ENCODE data around the gene MMP23B. TPM values are rescaled to one million over a fixed set of nuclear protein-coding genes. Genes with fewer than 3 reads are reported as not detected.
"Not testable (repeated sequence)": the region's sequence is repeated elsewhere in the genome, so short reads cannot be mapped to it uniquely, and the experiment has no call there.

Gene MMP23B
- total RNA-seq, 3 donors from 2014 or later = 7.2 to 8.7 (median 7.4) TPM

DNA sequence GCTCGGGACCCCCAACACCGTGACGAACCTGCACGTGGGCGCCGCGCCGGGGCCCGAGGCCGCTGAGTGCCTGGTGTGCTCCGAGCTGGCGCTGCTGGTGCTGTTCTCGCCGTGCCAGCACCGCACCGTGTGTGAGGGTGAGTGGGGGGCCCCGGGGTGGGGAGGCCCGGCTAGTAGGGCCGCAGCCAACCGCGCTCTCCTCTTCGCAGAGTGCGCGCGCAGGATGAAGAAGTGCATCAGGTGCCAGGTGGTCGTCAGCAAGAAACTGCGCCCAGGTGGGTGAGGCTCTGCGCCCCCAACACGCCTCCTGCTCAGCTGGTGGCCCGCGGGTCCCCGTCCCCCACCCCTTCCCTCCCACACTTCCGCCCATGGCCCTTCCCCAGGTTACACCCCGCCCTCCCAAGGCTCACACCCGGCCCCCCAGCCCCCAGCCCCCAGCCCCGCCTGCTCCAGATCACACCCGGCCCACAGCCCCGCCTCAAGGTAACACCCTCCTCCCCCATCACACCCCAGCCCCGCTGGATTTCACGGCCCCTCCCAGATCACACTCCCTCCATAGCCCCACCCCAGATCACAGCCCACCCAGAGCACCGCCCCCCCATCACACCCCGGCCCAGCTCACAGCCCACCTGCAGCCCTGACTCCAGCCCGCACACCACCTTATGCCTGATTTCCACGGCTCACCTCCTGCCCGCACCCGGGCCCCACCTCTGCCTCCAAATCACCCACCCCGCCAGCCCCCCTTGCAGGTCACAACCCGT, 2.4 kb upstream of the MMP23B start:
- Histone ChIP-seq H3K4me1 (ENCODE audit: low read depth) (peaks cover 19% of the 10 kb centered on the region), H3K9me3 (no peaks in the 10 kb centered on the region), H3K36me3 (ENCODE audit: low read depth) (no peaks in the 10 kb centered on the region), H3K4me3 (no peak overlapping the region)
- peak; percentile 48 to 88 (median 68) for DNase-seq
- intact Hi-C loops (cut with DNase I, micrococcal nuclease) = no loop called here
- TF ChIP-seq, protein P1, sequence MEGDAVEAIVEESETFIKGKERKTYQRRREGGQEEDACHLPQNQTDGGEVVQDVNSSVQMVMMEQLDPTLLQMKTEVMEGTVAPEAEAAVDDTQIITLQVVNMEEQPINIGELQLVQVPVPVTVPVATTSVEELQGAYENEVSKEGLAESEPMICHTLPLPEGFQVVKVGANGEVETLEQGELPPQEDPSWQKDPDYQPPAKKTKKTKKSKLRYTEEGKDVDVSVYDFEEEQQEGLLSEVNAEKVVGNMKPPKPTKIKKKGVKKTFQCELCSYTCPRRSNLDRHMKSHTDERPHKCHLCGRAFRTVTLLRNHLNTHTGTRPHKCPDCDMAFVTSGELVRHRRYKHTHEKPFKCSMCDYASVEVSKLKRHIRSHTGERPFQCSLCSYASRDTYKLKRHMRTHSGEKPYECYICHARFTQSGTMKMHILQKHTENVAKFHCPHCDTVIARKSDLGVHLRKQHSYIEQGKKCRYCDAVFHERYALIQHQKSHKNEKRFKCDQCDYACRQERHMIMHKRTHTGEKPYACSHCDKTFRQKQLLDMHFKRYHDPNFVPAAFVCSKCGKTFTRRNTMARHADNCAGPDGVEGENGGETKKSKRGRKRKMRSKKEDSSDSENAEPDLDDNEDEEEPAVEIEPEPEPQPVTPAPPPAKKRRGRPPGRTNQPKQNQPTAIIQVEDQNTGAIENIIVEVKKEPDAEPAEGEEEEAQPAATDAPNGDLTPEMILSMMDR (IDR thresholded peaks at IDR 0.05) = no peak
- ATAC-seq = peak; percentile 26

DNA sequence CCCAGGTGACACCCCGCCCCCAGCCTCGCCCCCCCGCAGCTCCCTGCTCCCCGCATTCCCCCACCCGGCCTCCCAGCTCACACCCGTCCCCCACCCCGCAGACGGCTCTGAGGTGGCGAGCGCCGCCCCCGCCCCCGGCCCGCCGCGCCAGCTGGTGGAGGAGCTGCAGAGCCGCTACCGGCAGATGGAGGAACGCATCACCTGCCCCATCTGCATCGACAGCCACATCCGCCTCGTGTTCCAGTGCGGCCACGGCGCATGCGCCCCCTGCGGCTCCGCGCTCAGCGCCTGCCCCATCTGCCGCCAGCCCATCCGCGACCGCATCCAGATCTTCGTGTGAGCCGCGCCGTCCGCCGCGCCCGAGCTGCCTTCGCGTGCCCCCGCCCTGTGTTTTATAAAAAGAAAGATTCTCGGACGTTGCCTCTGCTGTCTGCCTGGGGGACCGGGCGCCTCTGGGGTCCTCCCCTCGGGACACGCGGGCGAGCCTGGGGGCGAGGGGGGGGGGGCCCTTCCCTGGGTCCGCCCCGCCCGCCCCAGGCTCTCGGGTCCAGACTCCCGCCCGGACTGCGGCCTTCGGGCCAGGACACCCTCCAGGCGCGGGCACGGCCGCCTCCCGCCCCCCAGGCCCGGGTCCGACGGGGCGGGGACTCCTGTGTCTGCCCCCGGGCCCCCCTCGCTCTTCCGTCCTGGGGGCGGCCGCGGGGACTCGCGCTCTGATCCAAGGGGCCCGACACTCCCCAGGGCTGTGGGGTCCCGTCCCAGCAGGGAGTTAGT, 1.6 kb upstream of the MMP23B start:
- ATAC-seq (peak; percentile 73), DNase-seq (peak; percentile 79 to 94 (median 89))
- H3K36me3 ChIP-seq (ENCODE audit: low read depth) = no peaks in the 10 kb centered on the region
- intact Hi-C loops (cut with DNase I, micrococcal nuclease) = no loop called here
- TF ChIP-seq, protein P1 (IDR thresholded peaks at IDR 0.05) = no peak
- peaks cover 19% of the 10 kb centered on the region for H3K4me1 ChIP-seq (ENCODE audit: low read depth)
- H3K4me3 ChIP-seq = no peak overlapping the region
- H3K9me3 ChIP-seq = no peaks in the 10 kb centered on the region

DNA sequence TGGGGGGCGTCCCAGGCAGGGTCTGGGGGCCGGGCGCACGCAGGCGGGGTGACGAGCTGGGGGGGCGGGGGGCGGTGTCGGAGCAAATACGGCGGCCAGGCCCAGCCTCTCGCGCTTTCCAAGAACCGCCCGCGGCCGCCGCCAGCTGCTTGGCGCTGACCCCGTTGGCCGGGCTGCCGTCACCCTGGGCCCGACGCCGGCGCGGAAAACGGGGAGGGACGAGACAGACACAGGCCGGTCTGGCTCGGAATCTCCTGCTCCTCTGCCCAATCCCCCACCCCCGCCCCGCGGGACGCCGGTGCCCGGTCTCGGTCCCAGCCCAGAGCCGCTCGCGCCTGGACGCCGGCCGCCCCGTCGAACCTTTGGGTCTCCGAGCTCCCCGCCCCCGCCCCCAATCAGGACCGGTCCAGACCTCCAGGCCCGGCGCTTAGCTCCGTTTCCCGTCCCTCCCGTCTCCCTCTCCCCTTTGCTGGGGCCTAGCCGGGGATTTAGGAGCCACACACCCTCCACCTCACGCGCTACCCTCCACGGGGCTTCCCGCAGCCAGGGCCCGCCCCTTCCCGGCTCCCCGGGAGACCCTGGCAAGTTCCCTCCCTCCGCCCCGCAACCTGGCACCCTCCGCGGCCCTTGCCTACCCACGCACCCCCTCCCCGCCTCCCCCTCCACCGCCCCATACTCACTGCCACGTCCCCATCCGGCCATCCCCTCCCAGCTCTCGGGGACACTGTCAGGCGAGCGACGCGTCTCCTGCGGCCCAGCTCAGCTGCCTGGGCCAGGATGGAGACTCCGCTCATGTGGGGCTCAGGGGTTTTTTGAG, 800 bp upstream of the MMP23B start:
- Histone ChIP-seq H3K4me3 (no peak overlapping the region), H3K4me1 (ENCODE audit: low read depth) (peaks cover 19% of the 10 kb centered on the region), H3K36me3 (ENCODE audit: low read depth) (no peaks in the 10 kb centered on the region), H3K9me3 (no peaks in the 10 kb centered on the region)
- DNase-seq = peak; percentile 48 to 79 (median 72)
- intact Hi-C loops (cut with DNase I, micrococcal nuclease) = no loop called here
- peak; percentile 5 for ATAC-seq
- TF ChIP-seq, protein P1 (IDR thresholded peaks at IDR 0.05) = no peak

DNA sequence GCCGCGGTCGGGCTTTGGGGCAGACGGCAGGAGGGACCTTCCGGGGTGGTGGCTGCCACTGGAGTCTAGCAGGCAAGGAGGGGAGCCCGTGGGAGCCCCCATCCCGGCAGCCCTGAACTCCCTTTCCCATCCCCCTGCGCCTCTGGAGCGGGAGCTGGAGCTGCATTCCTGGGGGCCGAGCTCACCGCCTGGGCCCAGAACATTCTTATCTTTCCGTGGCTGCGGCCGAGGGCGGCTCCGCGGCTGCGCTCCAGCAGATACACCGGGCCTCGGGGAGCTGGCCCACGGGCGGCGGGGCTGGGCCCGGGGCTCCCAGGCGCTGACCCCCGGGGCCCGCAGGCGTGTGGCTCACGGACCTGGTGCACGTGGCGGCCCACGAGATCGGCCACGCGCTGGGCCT, 1.4 kb downstream of the MMP23B start:
- H3K4me1 ChIP-seq (ENCODE audit: low read depth); H3K4me3 ChIP-seq; H3K36me3 ChIP-seq (ENCODE audit: low read depth); H3K9me3 ChIP-seq; ATAC-seq; DNase-seq; intact Hi-C loops (cut with DNase I, micrococcal nuclease): not testable (repeated sequence)

DNA sequence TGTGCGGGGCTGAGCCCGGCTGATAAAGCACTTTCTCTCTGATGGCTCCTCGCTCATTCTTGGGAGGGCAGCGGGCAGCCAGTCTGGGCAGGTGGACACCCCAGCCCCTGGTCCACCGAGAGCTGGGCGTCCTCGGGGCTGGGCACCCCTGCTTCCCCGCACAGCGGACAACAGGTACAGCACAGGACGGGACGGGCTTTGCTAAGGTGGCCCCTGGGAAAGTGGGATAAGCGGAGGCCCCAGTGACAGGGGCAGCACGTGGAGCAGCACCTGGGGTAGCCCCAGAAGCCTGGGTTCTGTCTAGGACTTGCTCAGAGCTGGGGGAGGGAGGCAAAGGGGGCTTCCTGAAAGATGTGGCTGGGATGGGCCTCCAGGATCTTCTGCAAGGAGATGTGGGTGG, 2.6 kb downstream of the MMP23B start:
- peak in 1 of 3 donors; percentile 39 for DNase-seq
- H3K36me3 ChIP-seq (ENCODE audit: low read depth); H3K4me3 ChIP-seq; H3K4me1 ChIP-seq (ENCODE audit: low read depth); ATAC-seq; intact Hi-C loops (cut with DNase I, micrococcal nuclease); H3K9me3 ChIP-seq: not testable (repeated sequence)

DNA sequence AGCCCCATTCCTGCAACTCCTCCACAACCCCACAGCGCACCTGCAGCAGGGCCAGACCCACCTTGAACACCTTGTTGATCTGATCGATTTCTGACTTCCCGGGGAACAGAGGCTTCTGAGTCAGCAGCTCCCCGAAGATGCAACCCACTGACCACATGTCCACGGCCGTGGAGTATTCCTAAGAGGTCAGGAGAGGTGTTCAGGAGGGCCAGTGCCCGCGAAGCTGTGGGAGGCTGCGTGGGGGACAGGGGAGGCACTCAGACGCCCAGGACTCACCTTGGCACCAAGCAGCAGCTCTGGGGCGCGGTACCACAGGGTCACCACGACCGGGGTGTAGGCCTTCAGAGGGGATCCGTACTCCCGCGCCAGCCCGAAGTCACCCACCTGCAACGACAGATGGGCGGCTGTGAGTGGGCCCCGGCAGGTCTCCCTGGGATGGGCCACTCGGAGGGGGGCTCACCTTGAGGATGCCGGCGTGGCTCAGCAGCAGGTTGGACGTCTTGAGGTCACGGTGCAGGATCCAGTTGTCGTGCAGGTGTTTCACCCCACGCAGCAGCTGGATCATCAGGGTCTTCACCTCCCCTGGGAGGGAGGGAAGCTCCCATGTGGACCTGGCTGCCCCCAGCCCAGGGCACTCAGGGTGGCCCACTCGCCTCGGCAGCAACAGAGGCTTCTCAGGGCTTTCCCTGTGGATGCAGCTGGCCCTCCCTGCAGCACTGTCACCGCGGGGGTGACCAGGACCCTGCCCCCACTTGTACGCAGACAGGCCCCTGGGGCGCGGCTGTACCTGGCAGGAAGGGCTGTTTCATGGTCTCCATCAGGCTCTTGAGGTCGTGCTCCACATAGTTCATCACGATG, 4.9 kb downstream of the MMP23B start:
- H3K36me3 ChIP-seq (ENCODE audit: low read depth); H3K4me3 ChIP-seq; H3K9me3 ChIP-seq; ATAC-seq; H3K4me1 ChIP-seq (ENCODE audit: low read depth); intact Hi-C loops (cut with DNase I, micrococcal nuclease): not testable (repeated sequence)
- peak in 1 of 3 donors; percentile 47 for DNase-seq

DNA sequence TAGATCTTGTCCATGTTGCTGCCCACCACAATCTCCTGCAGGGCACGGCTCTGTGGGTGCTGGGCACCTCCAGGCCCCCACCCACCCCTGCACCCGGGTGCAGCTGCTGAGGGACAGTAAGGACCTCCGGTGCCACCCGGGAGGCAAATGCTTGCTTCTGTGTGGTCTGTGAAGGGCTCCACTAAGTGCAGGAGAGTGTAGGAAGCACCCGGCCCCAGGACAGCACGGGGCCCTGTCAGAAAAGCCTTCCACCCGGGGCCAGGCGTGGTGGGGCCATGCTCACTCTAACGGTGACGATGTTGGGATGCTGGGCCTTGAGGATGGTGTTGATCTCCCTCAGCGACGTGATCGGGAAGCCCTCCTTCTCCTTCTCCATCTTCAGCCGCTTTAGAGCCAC, 5.5 kb downstream of the MMP23B start:
- ATAC-seq; H3K9me3 ChIP-seq; H3K36me3 ChIP-seq (ENCODE audit: low read depth); intact Hi-C loops (cut with DNase I, micrococcal nuclease); H3K4me3 ChIP-seq; H3K4me1 ChIP-seq (ENCODE audit: low read depth): not testable (repeated sequence)
- peak in 1 of 3 donors; percentile 22 for DNase-seq

DNA sequence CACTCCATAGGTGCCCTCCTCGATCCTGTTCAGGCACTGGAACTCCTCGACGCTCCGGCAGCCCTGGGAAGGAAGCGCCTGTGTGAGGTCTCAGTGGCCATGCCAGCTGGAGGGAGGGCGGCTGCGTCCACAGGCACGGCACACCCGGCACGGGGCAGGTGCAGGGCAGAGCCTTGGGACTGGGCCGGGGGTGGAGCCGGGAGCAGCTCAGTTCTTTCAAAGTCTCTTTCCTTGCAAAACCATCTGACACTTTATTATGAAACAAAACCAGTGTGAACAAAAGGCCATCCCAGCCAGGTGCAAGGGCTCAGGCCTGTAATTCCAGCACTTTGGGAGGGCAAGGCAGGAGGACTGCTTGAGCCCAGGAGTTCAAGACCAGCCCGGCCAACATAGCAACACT, 6.6 kb downstream of the MMP23B start:
- H3K36me3 ChIP-seq (ENCODE audit: low read depth); intact Hi-C loops (cut with DNase I, micrococcal nuclease); H3K9me3 ChIP-seq; ATAC-seq; H3K4me1 ChIP-seq (ENCODE audit: low read depth); H3K4me3 ChIP-seq: not testable (repeated sequence)
- DNase-seq = peak in 2 of 3 donors; percentile 80 to 91

DNA sequence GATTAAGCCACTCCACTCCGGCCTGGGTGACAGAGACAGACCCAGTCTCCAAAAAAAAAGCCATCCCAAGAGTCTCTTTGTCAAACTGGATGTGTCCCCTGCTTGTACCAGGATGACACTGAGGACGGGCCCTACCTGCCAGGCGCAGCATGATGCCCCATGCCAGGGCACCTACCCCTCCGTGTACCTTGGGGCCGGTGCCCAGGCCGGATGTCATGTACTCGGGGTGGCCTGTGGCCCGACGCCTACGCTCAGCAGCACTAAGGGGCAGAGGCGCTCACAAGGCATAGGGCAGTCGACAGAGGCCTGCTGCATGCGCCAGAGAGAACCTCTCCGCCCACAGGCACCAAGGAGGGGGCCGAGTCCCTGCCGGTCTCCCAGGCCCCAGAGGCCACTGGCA, 7.4 kb downstream of the MMP23B start:
- H3K36me3 ChIP-seq (ENCODE audit: low read depth); ATAC-seq; H3K9me3 ChIP-seq; intact Hi-C loops (cut with DNase I, micrococcal nuclease); H3K4me3 ChIP-seq; DNase-seq; H3K4me1 ChIP-seq (ENCODE audit: low read depth): not testable (repeated sequence)

DNA sequence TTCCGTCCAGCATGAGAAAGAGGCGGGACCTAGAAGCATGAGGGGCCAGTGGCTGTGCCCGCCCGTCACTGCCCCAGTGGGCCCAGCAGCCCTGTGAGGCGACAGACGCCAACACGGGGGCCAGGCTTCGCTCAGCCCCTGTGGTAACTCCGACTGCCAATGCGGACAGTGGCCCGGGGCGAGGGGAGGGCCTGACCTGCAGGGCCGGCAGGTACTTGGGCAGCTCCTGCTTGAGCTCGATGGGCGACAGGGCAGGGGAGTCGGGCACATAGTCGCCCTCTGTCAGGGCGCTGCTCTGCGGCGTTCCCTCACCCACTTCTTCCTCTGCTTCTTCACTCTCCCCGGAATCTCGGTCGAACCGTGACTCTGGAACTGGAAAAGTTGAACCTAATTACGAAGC, 8.1 kb downstream of the MMP23B start:
- H3K4me1 ChIP-seq (ENCODE audit: low read depth); H3K9me3 ChIP-seq; H3K4me3 ChIP-seq; H3K36me3 ChIP-seq (ENCODE audit: low read depth); intact Hi-C loops (cut with DNase I, micrococcal nuclease); ATAC-seq: not testable (repeated sequence)
- DNase-seq = peak in 1 of 3 donors; percentile 13
